Measurements from ENCODE around the gene EPS8L1.
A peak's percentile ranks its signal among the peaks of the same experiment; 100 is the strongest.

DNA sequence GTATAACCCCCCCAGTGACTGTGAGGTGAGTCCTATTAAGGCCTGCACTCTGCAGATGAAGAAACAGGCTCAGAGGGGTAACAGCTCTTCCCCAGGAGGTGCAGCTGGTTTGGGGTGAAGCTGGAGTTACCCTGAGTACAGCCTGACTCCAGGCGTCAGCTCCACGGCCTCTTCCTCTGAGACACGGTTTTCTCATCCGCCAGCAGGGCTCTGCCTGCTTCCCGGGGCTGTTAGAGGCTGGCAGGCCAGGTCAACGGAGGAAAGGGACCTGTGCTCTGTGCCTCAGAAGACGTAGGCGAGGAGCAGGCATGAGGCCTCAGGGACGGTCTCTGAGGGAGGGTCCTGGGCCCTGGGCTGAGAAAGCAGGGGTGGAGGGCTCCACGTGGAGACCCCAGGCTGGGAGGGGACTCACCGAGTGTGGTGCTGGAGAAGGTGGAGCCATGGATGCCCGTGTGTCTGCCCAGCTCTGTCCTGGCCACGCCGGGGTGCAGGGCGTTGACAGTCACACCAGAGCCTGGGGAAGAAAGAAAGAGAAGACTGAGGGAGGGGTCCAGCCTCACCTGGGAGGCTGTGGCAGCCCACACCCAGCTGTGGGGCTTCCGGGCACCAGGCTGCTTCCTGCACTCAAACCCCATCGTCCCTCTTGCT is 28.6 kb upstream of the EPS8L1 start:
- TF ChIP-seq, protein P1, sequence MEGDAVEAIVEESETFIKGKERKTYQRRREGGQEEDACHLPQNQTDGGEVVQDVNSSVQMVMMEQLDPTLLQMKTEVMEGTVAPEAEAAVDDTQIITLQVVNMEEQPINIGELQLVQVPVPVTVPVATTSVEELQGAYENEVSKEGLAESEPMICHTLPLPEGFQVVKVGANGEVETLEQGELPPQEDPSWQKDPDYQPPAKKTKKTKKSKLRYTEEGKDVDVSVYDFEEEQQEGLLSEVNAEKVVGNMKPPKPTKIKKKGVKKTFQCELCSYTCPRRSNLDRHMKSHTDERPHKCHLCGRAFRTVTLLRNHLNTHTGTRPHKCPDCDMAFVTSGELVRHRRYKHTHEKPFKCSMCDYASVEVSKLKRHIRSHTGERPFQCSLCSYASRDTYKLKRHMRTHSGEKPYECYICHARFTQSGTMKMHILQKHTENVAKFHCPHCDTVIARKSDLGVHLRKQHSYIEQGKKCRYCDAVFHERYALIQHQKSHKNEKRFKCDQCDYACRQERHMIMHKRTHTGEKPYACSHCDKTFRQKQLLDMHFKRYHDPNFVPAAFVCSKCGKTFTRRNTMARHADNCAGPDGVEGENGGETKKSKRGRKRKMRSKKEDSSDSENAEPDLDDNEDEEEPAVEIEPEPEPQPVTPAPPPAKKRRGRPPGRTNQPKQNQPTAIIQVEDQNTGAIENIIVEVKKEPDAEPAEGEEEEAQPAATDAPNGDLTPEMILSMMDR (IDR thresholded peaks at IDR 0.05 in 8 of 11, conservative IDR thresholded peaks at IDR 0.05 in 3 of 11), result no peak
- TF ChIP-seq POLR2A (IDR thresholded peaks at IDR 0.05), result no peak
- TF ChIP-seq POLR2AphosphoS5 (IDR thresholded peaks at IDR 0.05), result peak in 1 of 3 donors; percentile 34

Measured in spleen (tissue), 7 donors.